Gastroesophageal sphincter (tissue), 3 donors: ENCODE data around the gene RANBP3L.

ENCODE experiments used
- EP300 ChIP-seq: sonication (generic); formaldehyde crosslinking; IDR thresholded peaks from one replicate; pipeline ENCODE4 v1.6.1; 2017; ENCODE audit warnings: antibody characterized with exemption, mild to moderate bottlenecking
- POLR2A ChIP-seq, 2 donors: fragments of 450-650 bp; IDR thresholded peaks; one replicate each; pipeline ENCODE4 v1.6.1; 2017; ENCODE audit warnings: antibody characterized with exemption in 2 of 2, mild to moderate bottlenecking in 2 of 2, moderate library complexity in 1 of 2
- POLR2AphosphoS5 ChIP-seq: sonication (generic); formaldehyde crosslinking; IDR thresholded peaks from one replicate; pipeline ENCODE4 v1.6.1; 2017; ENCODE audit warnings: antibody characterized with exemption
- TF ChIP-seq, protein P1 (sequence below), 4 experiments: fragments of 200-600 bp in 2 of 4; fragments of 450-650 bp in 2 of 4; sonication (generic) in 1 of 4; IDR thresholded peaks; one replicate each; pipeline ENCODE4 v1.5.1; 2017 to 2019; ENCODE audit warnings: antibody characterized with exemption in 4 of 4, mild to moderate bottlenecking in 2 of 4, moderate library complexity in 2 of 4

DNA sequence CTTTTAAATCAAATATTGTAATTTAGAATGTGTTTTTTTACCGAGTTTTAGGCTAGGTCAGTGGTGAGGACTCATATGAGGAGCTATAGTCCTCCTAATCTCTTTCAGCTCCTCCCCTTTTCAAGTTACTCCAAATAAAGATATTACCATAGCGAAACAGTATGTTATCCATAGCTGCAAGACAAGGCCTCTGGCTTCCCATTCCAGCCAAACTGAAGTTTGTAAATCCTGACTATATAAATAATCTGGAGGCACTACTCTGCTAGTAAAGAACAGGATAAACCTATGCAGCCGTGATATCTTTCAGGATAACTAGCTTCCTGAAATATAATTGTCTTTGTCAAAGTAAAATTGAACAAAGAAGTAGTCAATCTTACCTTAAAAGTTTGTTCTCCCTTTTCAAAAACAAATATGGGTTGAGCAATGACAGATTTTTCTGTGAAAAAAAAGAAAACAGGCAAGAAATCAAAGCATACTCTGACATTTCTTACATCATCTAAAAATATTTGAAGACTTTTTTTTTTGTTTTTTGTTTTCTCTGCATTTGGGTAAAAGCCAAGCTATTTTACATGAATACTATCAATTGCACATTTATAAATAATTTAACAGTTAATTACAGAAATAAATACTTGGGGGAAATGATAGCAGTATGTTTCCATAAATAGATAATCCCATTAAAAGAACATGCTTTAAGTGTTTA, 30.7 kb downstream of the RANBP3L start:
- TF ChIP-seq POLR2A (IDR thresholded peaks at IDR 0.05) = no peak
- TF ChIP-seq, protein P1, sequence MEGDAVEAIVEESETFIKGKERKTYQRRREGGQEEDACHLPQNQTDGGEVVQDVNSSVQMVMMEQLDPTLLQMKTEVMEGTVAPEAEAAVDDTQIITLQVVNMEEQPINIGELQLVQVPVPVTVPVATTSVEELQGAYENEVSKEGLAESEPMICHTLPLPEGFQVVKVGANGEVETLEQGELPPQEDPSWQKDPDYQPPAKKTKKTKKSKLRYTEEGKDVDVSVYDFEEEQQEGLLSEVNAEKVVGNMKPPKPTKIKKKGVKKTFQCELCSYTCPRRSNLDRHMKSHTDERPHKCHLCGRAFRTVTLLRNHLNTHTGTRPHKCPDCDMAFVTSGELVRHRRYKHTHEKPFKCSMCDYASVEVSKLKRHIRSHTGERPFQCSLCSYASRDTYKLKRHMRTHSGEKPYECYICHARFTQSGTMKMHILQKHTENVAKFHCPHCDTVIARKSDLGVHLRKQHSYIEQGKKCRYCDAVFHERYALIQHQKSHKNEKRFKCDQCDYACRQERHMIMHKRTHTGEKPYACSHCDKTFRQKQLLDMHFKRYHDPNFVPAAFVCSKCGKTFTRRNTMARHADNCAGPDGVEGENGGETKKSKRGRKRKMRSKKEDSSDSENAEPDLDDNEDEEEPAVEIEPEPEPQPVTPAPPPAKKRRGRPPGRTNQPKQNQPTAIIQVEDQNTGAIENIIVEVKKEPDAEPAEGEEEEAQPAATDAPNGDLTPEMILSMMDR (IDR thresholded peaks at IDR 0.05) = no peak
- no peak for TF ChIP-seq POLR2AphosphoS5
- no peak for TF ChIP-seq EP300
